HepG2 (cell line): Measurements from ENCODE around the gene S100A13. TPM values are rescaled to one million over a fixed set of nuclear protein-coding genes. Genes with fewer than 3 reads are reported as not detected.

Experiments
- CC2D1A ChIP-seq: sonication (generic); formaldehyde crosslinking; IDR thresholded peaks from 2 replicates; pipeline ENCODE4 v1.8.1; 2023; ENCODE audit warnings: mild to moderate bottlenecking, missing genetic modification reagents
- CEBPZ ChIP-seq: IDR thresholded peaks from 2 replicates; pipeline ENCODE4 v1.6.1; 2012; ENCODE audit warnings: low read length, improper control_type of control experiment
- CREM ChIP-seq, 2 experiments: sonication (generic) in 1 of 2; formaldehyde crosslinking in 1 of 2; IDR thresholded peaks; 2 replicates each; pipeline versions ENCODE4 v1.4.0 to v1.6.1; 2016 to 2020; ENCODE audit warnings: antibody characterized with exemption in 1 of 2, mild to moderate bottlenecking in 1 of 2, missing genetic modification reagents in 1 of 2
- DNMT1 ChIP-seq: sonication (generic); formaldehyde crosslinking; IDR thresholded peaks from 2 replicates; pipeline ENCODE4 v1.5.1; 2020; ENCODE audit warnings: mild to moderate bottlenecking, missing genetic modification reagents
- GTF2F1 ChIP-seq: fragments of 150-350 bp; IDR thresholded peaks from 2 replicates; pipeline ENCODE4 v1.6.1; 2014; ENCODE audit warnings: low read length
- HNRNPLL ChIP-seq: fragments of 200-400 bp; formaldehyde crosslinking; IDR thresholded peaks from 2 replicates; pipeline ENCODE4 v1.6.1; 2017; ENCODE audit warnings: mild to moderate bottlenecking, low read depth, low read length; ENCODE audit not compliant: poor library complexity, severe bottlenecking
- HOXA9 ChIP-seq: sonication (generic); formaldehyde crosslinking; IDR thresholded peaks from 2 replicates; pipeline ENCODE4 v1.8.1; 2022; ENCODE audit warnings: missing genetic modification reagents, mild to moderate bottlenecking, moderate library complexity, borderline replicate concordance
- MAX ChIP-seq: IDR thresholded peaks from 2 replicates; pipeline ENCODE4 v1.6.1; 2012; ENCODE audit warnings: inconsistent platforms
- NR2C2 ChIP-seq: sonication (generic); formaldehyde crosslinking; IDR thresholded peaks from 2 replicates; pipeline ENCODE4 v1.4.0; 2020; ENCODE audit warnings: missing genetic modification reagents, mild to moderate bottlenecking, moderate library complexity, borderline replicate concordance
- PPARG ChIP-seq: conservative IDR thresholded peaks from 2 replicates; pipeline ENCODE4 v1.6.1; 2016; ENCODE audit warnings: missing biosample characterization, missing genetic modification reagents
- RBAK ChIP-seq: sonication (generic); formaldehyde crosslinking; IDR thresholded peaks from 2 replicates; pipeline ENCODE4 v1.5.1; 2020; ENCODE audit warnings: mild to moderate bottlenecking, missing genetic modification reagents
- SIX4 ChIP-seq: sonication (generic); formaldehyde crosslinking; IDR thresholded peaks from 2 replicates; pipeline ENCODE4 v1.4.0; 2020; ENCODE audit warnings: missing genetic modification reagents
- SYNCRIP ChIP-seq: fragments of 200-400 bp; formaldehyde crosslinking; IDR thresholded peaks from 2 replicates; pipeline ENCODE4 v1.6.1; 2018; ENCODE audit warnings: mild to moderate bottlenecking, low read depth, low read length; ENCODE audit not compliant: insufficient read depth
- TAF15 ChIP-seq: fragments of 200-400 bp; formaldehyde crosslinking; IDR thresholded peaks from one replicate; pipeline ENCODE4 v1.6.1; 2018; ENCODE audit warnings: mild to moderate bottlenecking, low read depth, low read length; ENCODE audit not compliant: poor library complexity, severe bottlenecking
- ZNF276 ChIP-seq: sonication (generic); formaldehyde crosslinking; IDR thresholded peaks from 2 replicates; pipeline ENCODE4 v1.4.0; 2020; ENCODE audit warnings: mild to moderate bottlenecking, low read depth, missing genetic modification reagents
- ZNF281 ChIP-seq: sonication (generic); formaldehyde crosslinking; IDR thresholded peaks from 2 replicates; pipeline ENCODE4 v1.4.0; 2020; ENCODE audit warnings: missing genetic modification reagents, borderline replicate concordance
- ZNF30 ChIP-seq: sonication (generic); formaldehyde crosslinking; IDR thresholded peaks from 2 replicates; pipeline ENCODE4 v1.5.0; 2020; ENCODE audit warnings: mild to moderate bottlenecking, missing genetic modification reagents
- ZNF549 ChIP-seq: sonication (generic); formaldehyde crosslinking; IDR thresholded peaks from 2 replicates; pipeline ENCODE4 v1.5.0; 2020; ENCODE audit warnings: missing genetic modification reagents
- polyA plus RNA-seq, 8 experiments: library from polyadenylated mRNA; depleted of rRNA in 3 of 8; stranded (reverse) in 7 of 8; unstranded in 1 of 8; fragments of >200 nt; fragmentation: Illumina TruSeq in 4 of 8; extraction: Trizol in 4 of 8; gene quantifications; 2 replicates each; pipeline versions ENCODE4 v1.2.1 to v1.2.3, GENCODE V29; 2011 to 2016; ENCODE audit warnings: low read depth in 4 of 8, missing spikeins in 1 of 8, mixed read lengths in 1 of 8; ENCODE audit not compliant: insufficient read depth in 1 of 8
- total RNA-seq, 5 experiments: library from RNA; depleted of rRNA; stranded (reverse); fragments of >200 nt; fragmentation: Illumina TruSeq; extraction: Trizol; gene quantifications; 2 replicates each; pipeline ENCODE4 v1.2.3, GENCODE V29; 2016; ENCODE audit warnings: low read depth in 1 of 5

The S100A13 gene
- total and polyA plus RNA-seq, 2 of the 13 experiments (the other 11 are each of a cell fraction or from before 2014, with no cell fraction given), result 89.5 to 172 TPM

GRCh38 chr1:153626904-153627714 is at the start of gene S100A13 (continued):
- peak; percentile 96 for TF ChIP-seq SIX4 (CRISPR knock-in tag)
- no peak for TF ChIP-seq ZNF276 (CRISPR knock-in tag)
- TF ChIP-seq MAX, result peak; percentile 42; the same call in 1 of the 2 replicates
- no peak for TF ChIP-seq HNRNPLL
- TF ChIP-seq RBAK (CRISPR knock-in tag), result no peak
- TF ChIP-seq CREM (IDR thresholded peaks at IDR 0.05), result peak; percentile 13; the same call in 1 of the 2 replicates
- no peak for TF ChIP-seq CREM (CRISPR knock-in tag; IDR thresholded peaks at IDR 0.05)
- TF ChIP-seq ZNF549 (CRISPR knock-in tag), result no peak
- no peak for TF ChIP-seq HOXA9
- no peak for TF ChIP-seq CEBPZ
- TF ChIP-seq CC2D1A (CRISPR knock-in tag), result no peak
- no peak for TF ChIP-seq ZNF281 (CRISPR knock-in tag)
- no peak for TF ChIP-seq TAF15
- peak; percentile 23; the same call in 1 of the 2 replicates for TF ChIP-seq NR2C2 (CRISPR knock-in tag)
- no peak for TF ChIP-seq GTF2F1
- no peak for TF ChIP-seq DNMT1 (CRISPR knock-in tag)
- no peak for TF ChIP-seq ZNF30 (CRISPR knock-in tag)
- no peak; the same call in 1 of the 2 replicates for TF ChIP-seq PPARG (CRISPR knock-in tag)
- TF ChIP-seq SYNCRIP, result no peak
